Body of pancreas (tissue), 4 donors: ENCODE data around the gene GRIP1.

Source experiments
- POLR2A ChIP-seq, 3 donors: fragments of 450-650 bp; IDR thresholded peaks; one replicate each; pipeline ENCODE4 v1.6.1; 2016; ENCODE audit warnings: antibody characterized with exemption in 3 of 3, mild to moderate bottlenecking in 2 of 3
- TF ChIP-seq, protein P1 (sequence below), 7 experiments: fragments of 450-650 bp in 4 of 7; fragments of 200-600 bp in 3 of 7; sonication (generic) in 3 of 7; IDR thresholded peaks; one replicate each; pipeline ENCODE4 v1.5.1; 2016 to 2019; ENCODE audit warnings: antibody characterized with exemption in 7 of 7

DNA sequence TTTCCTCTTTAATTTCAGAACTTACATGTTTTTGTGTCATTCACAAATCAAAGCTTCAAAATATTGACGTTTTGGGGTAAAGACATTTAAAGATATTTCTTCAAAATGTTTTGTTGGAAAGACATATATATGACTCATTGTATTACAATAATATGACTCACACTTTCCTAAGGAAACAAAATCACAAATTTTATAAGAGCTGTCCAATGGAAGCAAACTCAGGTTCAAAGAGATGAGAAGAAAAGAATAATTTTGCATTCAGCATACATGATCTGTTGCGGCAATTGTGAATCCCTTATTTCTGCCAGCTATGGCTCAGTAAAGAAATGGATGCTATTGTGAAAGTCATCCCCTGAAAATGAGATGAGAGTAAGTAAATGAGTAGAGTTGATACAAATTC is 82.7 kb downstream of the GRIP1 start:
- no peak for TF ChIP-seq POLR2A (IDR thresholded peaks at IDR 0.05)
- TF ChIP-seq, protein P1, sequence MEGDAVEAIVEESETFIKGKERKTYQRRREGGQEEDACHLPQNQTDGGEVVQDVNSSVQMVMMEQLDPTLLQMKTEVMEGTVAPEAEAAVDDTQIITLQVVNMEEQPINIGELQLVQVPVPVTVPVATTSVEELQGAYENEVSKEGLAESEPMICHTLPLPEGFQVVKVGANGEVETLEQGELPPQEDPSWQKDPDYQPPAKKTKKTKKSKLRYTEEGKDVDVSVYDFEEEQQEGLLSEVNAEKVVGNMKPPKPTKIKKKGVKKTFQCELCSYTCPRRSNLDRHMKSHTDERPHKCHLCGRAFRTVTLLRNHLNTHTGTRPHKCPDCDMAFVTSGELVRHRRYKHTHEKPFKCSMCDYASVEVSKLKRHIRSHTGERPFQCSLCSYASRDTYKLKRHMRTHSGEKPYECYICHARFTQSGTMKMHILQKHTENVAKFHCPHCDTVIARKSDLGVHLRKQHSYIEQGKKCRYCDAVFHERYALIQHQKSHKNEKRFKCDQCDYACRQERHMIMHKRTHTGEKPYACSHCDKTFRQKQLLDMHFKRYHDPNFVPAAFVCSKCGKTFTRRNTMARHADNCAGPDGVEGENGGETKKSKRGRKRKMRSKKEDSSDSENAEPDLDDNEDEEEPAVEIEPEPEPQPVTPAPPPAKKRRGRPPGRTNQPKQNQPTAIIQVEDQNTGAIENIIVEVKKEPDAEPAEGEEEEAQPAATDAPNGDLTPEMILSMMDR (IDR thresholded peaks at IDR 0.05), result no peak
